ENCODE results near the gene ARF4.
"Not testable (repeated sequence)": the region's sequence is repeated elsewhere in the genome, so short reads cannot be mapped to it uniquely, and the experiment has no call there.

ARF4 gene

GRCh38 chr3:57616233-57616632, 19.1 kb upstream of the ARF4 start:
- no peaks in the 10 kb centered on the region for H4K20me1 ChIP-seq (ENCODE audit: insufficient read depth)
- H2AFZ ChIP-seq (ENCODE audit: low read depth), result no peak overlapping the region
- no peak overlapping the region for H3K4me2 ChIP-seq
- H3K27ac ChIP-seq, result no peak overlapping the region
- TF ChIP-seq CTCF (conservative IDR thresholded peaks at IDR 0.05; ENCODE audit: low read depth, low read length), result no peak
- H3K4me1 ChIP-seq (ENCODE audit: low read depth, poor library complexity, severe bottlenecking), result no peaks in the 10 kb centered on the region
- H3K27me3 ChIP-seq (ENCODE audit: insufficient read depth, low read depth), result no peaks in the 10 kb centered on the region
- no peaks in the 10 kb centered on the region for H3K36me3 ChIP-seq (ENCODE audit: insufficient read depth)
- no peak overlapping the region for H3K4me3 ChIP-seq (IDR thresholded peaks at IDR 0.05; ENCODE audit: insufficient read depth, low read depth, low read length)
- H3K79me2 ChIP-seq (ENCODE audit: insufficient read depth, low read depth), result no peaks in the 10 kb centered on the region
- H3K9ac ChIP-seq, result no peak overlapping the region

- H3K79me2 ChIP-seq (ENCODE audit: insufficient read depth, low read depth); H3K36me3 ChIP-seq (ENCODE audit: insufficient read depth); H3K27me3 ChIP-seq (ENCODE audit: insufficient read depth, low read depth); H3K4me1 ChIP-seq (ENCODE audit: low read depth, poor library complexity, severe bottlenecking); H3K27ac ChIP-seq; H3K9ac ChIP-seq; H2AFZ ChIP-seq (ENCODE audit: low read depth); H3K4me3 ChIP-seq (IDR thresholded peaks at IDR 0.05; ENCODE audit: insufficient read depth, low read depth, low read length); H3K4me2 ChIP-seq; H4K20me1 ChIP-seq (ENCODE audit: insufficient read depth): not testable (repeated sequence)
These were observed 14.7 kb upstream of the ARF4 start for GRCh38 chr3:57611870-57612269.

DNA sequence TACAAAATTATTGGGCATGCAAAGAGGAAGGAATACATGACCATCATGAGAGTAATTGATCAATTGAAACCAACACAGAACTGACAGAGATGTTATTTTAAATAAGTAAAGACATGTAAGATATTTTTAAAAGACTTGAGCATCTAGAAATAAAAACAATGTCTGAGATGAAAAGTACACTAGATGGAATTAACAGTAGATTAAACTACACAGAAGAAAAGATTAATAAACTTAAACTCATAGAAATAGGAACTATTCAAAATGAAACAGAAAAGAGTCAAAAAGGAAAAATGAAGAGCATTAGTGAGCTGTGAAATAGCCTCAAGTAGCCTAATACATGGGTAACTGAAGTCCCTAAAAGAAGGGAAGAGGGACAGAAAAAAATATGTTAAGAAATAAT, 8.5 kb upstream of the ARF4 start:
- H3K36me3 ChIP-seq (ENCODE audit: insufficient read depth), result no peaks in the 10 kb centered on the region
- H3K4me3 ChIP-seq (IDR thresholded peaks at IDR 0.05; ENCODE audit: insufficient read depth, low read depth, low read length), result no peak overlapping the region
- TF ChIP-seq CTCF (conservative IDR thresholded peaks at IDR 0.05; ENCODE audit: low read depth, low read length), result no peak
- H3K9ac ChIP-seq, result no peak overlapping the region
- H3K4me1 ChIP-seq (ENCODE audit: low read depth, poor library complexity, severe bottlenecking), result no peaks in the 10 kb centered on the region
- H3K27me3 ChIP-seq (ENCODE audit: insufficient read depth, low read depth), result no peaks in the 10 kb centered on the region
- H3K4me2 ChIP-seq, result no peak overlapping the region
- H2AFZ ChIP-seq (ENCODE audit: low read depth), result no peak overlapping the region
- H3K27ac ChIP-seq, result no peak overlapping the region
- H4K20me1 ChIP-seq (ENCODE audit: insufficient read depth), result no peaks in the 10 kb centered on the region
- H3K79me2 ChIP-seq (ENCODE audit: insufficient read depth, low read depth), result no peaks in the 10 kb centered on the region

DNA sequence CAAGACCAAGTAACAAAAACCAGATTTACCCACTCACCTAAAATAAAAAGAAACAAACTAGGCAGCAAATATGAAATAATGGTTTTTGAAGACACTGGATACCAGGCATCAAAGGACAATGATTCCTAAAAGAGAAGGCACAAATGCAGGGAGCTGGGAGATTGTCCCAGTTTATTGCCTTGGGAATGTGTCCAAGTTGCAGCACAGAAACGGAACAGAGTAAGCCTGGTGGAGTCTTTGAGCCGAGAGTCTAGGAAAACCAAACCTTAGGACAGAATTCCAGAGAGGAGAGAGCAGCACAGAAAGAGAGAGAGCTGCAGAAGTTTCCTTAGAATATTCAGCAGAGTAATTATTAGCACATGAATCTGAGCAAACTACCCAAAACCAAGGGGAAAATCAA, 7.8 kb upstream of the ARF4 start:
- no peaks in the 10 kb centered on the region for H3K27me3 ChIP-seq (ENCODE audit: insufficient read depth, low read depth)
- H2AFZ ChIP-seq (ENCODE audit: low read depth), result no peak overlapping the region
- no peak overlapping the region for H3K4me2 ChIP-seq
- H3K9ac ChIP-seq, result no peak overlapping the region
- no peak for TF ChIP-seq CTCF (conservative IDR thresholded peaks at IDR 0.05; ENCODE audit: low read depth, low read length)
- H3K4me1 ChIP-seq (ENCODE audit: low read depth, poor library complexity, severe bottlenecking), result no peaks in the 10 kb centered on the region
- H3K27ac ChIP-seq, result no peak overlapping the region
- H3K4me3 ChIP-seq (IDR thresholded peaks at IDR 0.05; ENCODE audit: insufficient read depth, low read depth, low read length), result no peak overlapping the region
- H4K20me1 ChIP-seq (ENCODE audit: insufficient read depth), result no peaks in the 10 kb centered on the region
- H3K36me3 ChIP-seq (ENCODE audit: insufficient read depth), result no peaks in the 10 kb centered on the region
- H3K79me2 ChIP-seq (ENCODE audit: insufficient read depth, low read depth), result no peaks in the 10 kb centered on the region

DNA sequence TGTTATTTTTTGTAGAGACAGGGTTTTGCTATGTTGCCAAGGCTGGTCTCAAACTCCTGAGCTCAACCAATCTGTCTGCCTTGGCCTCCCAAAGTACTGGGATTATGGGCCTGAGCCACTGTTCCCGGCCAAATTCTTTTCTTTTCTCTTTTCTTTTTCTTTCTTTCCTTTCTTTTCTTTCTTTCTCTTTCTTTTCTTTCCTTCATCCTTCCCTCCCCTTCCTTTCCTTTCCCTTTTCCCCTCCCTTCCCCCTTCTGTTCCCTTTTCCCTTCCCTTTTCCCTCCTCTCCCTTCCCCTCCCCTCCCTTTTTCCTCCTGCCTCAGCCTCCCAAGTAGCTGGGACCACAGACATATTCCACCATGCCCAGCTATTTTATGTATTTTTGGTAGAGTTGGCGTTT, 3.1 kb upstream of the ARF4 start:
- Histone ChIP-seq H2AFZ (ENCODE audit: low read depth) (no peak overlapping the region), H3K4me1 (ENCODE audit: low read depth, poor library complexity, severe bottlenecking) (peaks cover 8% of the 10 kb centered on the region), H3K27me3 (ENCODE audit: insufficient read depth, low read depth) (no peaks in the 10 kb centered on the region), H3K4me2 (no peak overlapping the region), H3K9ac (no peak overlapping the region), H3K36me3 (ENCODE audit: insufficient read depth) (no peaks in the 10 kb centered on the region), H4K20me1 (ENCODE audit: insufficient read depth) (no peaks in the 10 kb centered on the region), H3K27ac (no peak overlapping the region), H3K79me2 (ENCODE audit: insufficient read depth, low read depth) (peaks cover 18% of the 10 kb centered on the region), H3K4me3 (IDR thresholded peaks at IDR 0.05; ENCODE audit: insufficient read depth, low read depth, low read length) (no peak overlapping the region)
- no peak for TF ChIP-seq CTCF (conservative IDR thresholded peaks at IDR 0.05; ENCODE audit: low read depth, low read length)

Data from KMS-11 (cell line).